ENCODE data around the gene LNX2.

GRCh38 chr13:27634791-27635190, 14.5 kb upstream of the LNX2 start:
- TF ChIP-seq CTCF (IDR thresholded peaks at IDR 0.05; ENCODE audit: low read length) (no peak), EZH2 (IDR thresholded peaks at IDR 0.05; ENCODE audit: borderline replicate concordance, low read length) (no peak)
